Measurements from ENCODE around the gene KCNMB4. TPM values are rescaled to one million over a fixed set of nuclear protein-coding genes. Genes with fewer than 3 reads are reported as not detected.

The KCNMB4 gene
- total RNA-seq, 1 experiment from 2014 or later: 0.23 TPM

DNA sequence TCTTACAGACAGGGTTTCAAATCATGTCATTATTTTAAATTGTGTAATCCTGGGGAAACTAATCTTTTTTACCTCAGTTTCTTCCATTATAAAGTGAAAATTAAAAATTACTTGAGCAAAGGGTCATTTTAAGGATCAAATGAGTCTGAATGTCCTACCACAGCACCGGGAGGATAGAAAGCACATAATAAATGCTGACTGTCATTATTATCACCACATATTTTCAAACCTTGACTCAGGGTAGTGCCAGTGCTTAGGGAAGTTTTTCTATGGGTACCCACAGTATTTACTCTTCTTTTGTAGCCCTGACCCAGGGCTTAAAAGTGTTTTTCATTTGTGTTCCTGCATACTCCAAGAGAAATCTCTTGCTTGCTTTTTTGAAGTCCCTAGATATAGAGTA, 60.5 kb downstream of the KCNMB4 start:
- TF ChIP-seq, protein P1, sequence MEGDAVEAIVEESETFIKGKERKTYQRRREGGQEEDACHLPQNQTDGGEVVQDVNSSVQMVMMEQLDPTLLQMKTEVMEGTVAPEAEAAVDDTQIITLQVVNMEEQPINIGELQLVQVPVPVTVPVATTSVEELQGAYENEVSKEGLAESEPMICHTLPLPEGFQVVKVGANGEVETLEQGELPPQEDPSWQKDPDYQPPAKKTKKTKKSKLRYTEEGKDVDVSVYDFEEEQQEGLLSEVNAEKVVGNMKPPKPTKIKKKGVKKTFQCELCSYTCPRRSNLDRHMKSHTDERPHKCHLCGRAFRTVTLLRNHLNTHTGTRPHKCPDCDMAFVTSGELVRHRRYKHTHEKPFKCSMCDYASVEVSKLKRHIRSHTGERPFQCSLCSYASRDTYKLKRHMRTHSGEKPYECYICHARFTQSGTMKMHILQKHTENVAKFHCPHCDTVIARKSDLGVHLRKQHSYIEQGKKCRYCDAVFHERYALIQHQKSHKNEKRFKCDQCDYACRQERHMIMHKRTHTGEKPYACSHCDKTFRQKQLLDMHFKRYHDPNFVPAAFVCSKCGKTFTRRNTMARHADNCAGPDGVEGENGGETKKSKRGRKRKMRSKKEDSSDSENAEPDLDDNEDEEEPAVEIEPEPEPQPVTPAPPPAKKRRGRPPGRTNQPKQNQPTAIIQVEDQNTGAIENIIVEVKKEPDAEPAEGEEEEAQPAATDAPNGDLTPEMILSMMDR (IDR thresholded peaks at IDR 0.05; ENCODE audit: insufficient read depth in 1 of 2, low read depth in 1 of 2, low read length in 1 of 2, severe bottlenecking in 1 of 2, unreplicated experiment in 1 of 2): no peak
- CTCF ChIA-PET: no interaction called here
- H3K27me3 ChIP-seq (replicated peaks; ENCODE audit: control insufficient read depth, insufficient read depth, low read length): no peaks in the 10 kb centered on the region

DNA sequence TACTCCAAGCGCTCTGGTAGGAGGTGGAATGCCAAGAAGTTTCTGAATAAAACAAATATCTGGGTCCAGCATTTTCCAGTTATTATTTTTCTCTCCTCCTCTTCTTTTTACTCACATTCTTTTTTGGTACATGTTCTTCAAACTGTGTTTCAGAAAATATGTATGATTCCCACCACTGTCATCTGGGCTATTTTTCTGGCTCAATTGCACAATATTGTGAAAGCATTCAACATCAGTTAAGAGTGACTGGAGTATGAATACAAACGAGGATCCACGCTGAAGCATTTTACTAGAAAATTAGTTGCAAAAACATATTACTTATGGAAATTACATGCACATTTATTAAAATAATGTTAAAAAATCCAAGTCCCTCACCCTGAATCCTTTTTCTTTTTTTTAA, 61.5 kb downstream of the KCNMB4 start:
- no peaks in the 10 kb centered on the region for H3K36me3 ChIP-seq (ENCODE audit: control insufficient read depth, insufficient read depth, low read length)
- intact Hi-C loops (cut with micrococcal nuclease; ENCODE audit: unreplicated experiment): no loop called here
- H3K4me1 ChIP-seq: no peaks in the 10 kb centered on the region
- H3K4me3 ChIP-seq (ENCODE audit: low read depth, low read length): no peak overlapping the region
- H3K9me3 Mint-ChIP-seq (ENCODE audit: unreplicated experiment): no peaks in the 10 kb centered on the region
- no peaks in the 10 kb centered on the region for H3K36me3 Mint-ChIP-seq (ENCODE audit: insufficient read depth, unreplicated experiment)
- no peak overlapping the region for H3K27ac Mint-ChIP-seq (ENCODE audit: unreplicated experiment)
- TF ChIP-seq, protein P1 (IDR thresholded peaks at IDR 0.05; ENCODE audit: insufficient read depth in 1 of 2, low read depth in 1 of 2, low read length in 1 of 2, severe bottlenecking in 1 of 2, unreplicated experiment in 1 of 2): no peak
- no peaks in the 10 kb centered on the region for H3K27me3 ChIP-seq (replicated peaks; ENCODE audit: control insufficient read depth, insufficient read depth, low read length)
- CTCF ChIA-PET: no interaction called here
- H3K27me3 Mint-ChIP-seq (ENCODE audit: insufficient read depth, unreplicated experiment): no peaks in the 10 kb centered on the region
- DNase-seq: no peak
- H3K4me1 Mint-ChIP-seq (ENCODE audit: low read depth, unreplicated experiment): no peaks in the 10 kb centered on the region
- POLR2A ChIA-PET: no interaction called here
- H3K9me3 ChIP-seq: no peaks in the 10 kb centered on the region
- BruUV-seq (replicated peaks): no TSS peak
- H3K4me3 Mint-ChIP-seq (ENCODE audit: unreplicated experiment): no peak overlapping the region

More for the DNA sequence above, 60.5 kb downstream of the KCNMB4 start:
- intact Hi-C loops (cut with micrococcal nuclease; ENCODE audit: unreplicated experiment): no loop called here
- Mint-ChIP-seq H3K9me3 (ENCODE audit: unreplicated experiment) (no peaks in the 10 kb centered on the region), H3K27ac (ENCODE audit: unreplicated experiment) (no peak overlapping the region), H3K4me1 (ENCODE audit: low read depth, unreplicated experiment) (no peaks in the 10 kb centered on the region), H3K36me3 (ENCODE audit: insufficient read depth, unreplicated experiment) (no peaks in the 10 kb centered on the region), H3K4me3 (ENCODE audit: unreplicated experiment) (no peak overlapping the region), H3K27me3 (ENCODE audit: insufficient read depth, unreplicated experiment) (peaks cover 4% of the 10 kb centered on the region)
- DNase-seq: no peak
- no peaks in the 10 kb centered on the region for H3K4me1 ChIP-seq
- H3K4me3 ChIP-seq (ENCODE audit: low read depth, low read length): no peak overlapping the region
- no peaks in the 10 kb centered on the region for H3K9me3 ChIP-seq
- POLR2A ChIA-PET: no interaction called here
- BruUV-seq (replicated peaks): no TSS peak
- no peaks in the 10 kb centered on the region for H3K36me3 ChIP-seq (ENCODE audit: control insufficient read depth, insufficient read depth, low read length)

DNA sequence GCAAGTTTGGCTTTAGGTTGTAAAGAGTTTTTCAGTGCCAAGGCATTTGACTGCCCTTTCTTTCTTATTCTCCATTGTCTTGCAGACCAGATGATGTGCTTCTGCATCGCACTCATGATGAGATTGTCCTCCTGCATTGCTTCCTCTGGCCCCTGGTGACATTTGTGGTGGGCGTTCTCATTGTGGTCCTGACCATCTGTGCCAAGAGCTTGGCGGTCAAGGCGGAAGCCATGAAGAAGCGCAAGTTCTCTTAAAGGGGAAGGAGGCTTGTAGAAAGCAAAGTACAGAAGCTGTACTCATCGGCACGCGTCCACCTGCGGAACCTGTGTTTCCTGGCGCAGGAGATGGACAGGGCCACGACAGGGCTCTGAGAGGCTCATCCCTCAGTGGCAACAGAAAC, 64.3 kb downstream of the KCNMB4 start:
- Histone ChIP-seq H3K4me3 (ENCODE audit: low read depth, low read length) (no peak overlapping the region), H3K27me3 (replicated peaks; ENCODE audit: control insufficient read depth, insufficient read depth, low read length) (no peaks in the 10 kb centered on the region), H3K36me3 (ENCODE audit: control insufficient read depth, insufficient read depth, low read length) (no peaks in the 10 kb centered on the region), H3K4me1 (no peaks in the 10 kb centered on the region), H3K9me3 (no peaks in the 10 kb centered on the region)
- intact Hi-C loops (cut with micrococcal nuclease; ENCODE audit: unreplicated experiment): no loop called here
- no peaks in the 10 kb centered on the region for H3K4me1 Mint-ChIP-seq (ENCODE audit: low read depth, unreplicated experiment)
- H3K27ac Mint-ChIP-seq (ENCODE audit: unreplicated experiment): no peak overlapping the region
- CTCF ChIA-PET: interaction anchor here (0.6 kb wide), 2 partner anchors 430 to 784 kb away, joined by 3 read pairs; no protein-coding TSS in a partner anchor
- BruUV-seq (replicated peaks): no TSS peak
- no peaks in the 10 kb centered on the region for H3K9me3 Mint-ChIP-seq (ENCODE audit: unreplicated experiment)
- H3K4me3 Mint-ChIP-seq (ENCODE audit: unreplicated experiment): no peak overlapping the region
- TF ChIP-seq, protein P1 (IDR thresholded peaks at IDR 0.05; ENCODE audit: insufficient read depth in 1 of 2, low read depth in 1 of 2, low read length in 1 of 2, severe bottlenecking in 1 of 2, unreplicated experiment in 1 of 2): no peak
- no peaks in the 10 kb centered on the region for H3K36me3 Mint-ChIP-seq (ENCODE audit: insufficient read depth, unreplicated experiment)
- POLR2A ChIA-PET: no interaction called here
- DNase-seq: no peak
- H3K27me3 Mint-ChIP-seq (ENCODE audit: insufficient read depth, unreplicated experiment): no peaks in the 10 kb centered on the region
